HG02571 (cell line): ENCODE data around the gene ALOX5AP.
A peak's percentile ranks its signal among the peaks of the same experiment; 100 is the strongest.

Experiments
- ATAC-seq: cut with Tn5 transposase; IDR thresholded peaks from one replicate; pipeline ENCODE4 v1.9.1; 2021; ENCODE audit warnings: mild to moderate bottlenecking, moderate library complexity; ENCODE audit not compliant: unreplicated experiment

Gene ALOX5AP

GRCh38 chr13:30796631-30797601 is 61.6 kb downstream of the ALOX5AP start:
- no peak for ATAC-seq

- no peak for ATAC-seq
Observed at GRCh38 chr13:30797847-30798535, 62.6 kb downstream of the ALOX5AP start.

GRCh38 chr13:30798776-30799355 is 63.5 kb downstream of the ALOX5AP start:
- no peak for ATAC-seq

GRCh38 chr13:30799356-30799824 is 64.0 kb downstream of the ALOX5AP start:
- ATAC-seq = no peak

GRCh38 chr13:30800107-30800506 is 64.8 kb downstream of the ALOX5AP start:
- ATAC-seq = no peak

GRCh38 chr13:30802501-30802900 is 67.2 kb downstream of the ALOX5AP start:
- no peak for ATAC-seq

GRCh38 chr13:30802953-30803478 is 67.7 kb downstream of the ALOX5AP start:
- ATAC-seq = peak; percentile 80

GRCh38 chr13:30803749-30804148 is 68.4 kb downstream of the ALOX5AP start:
- no peak for ATAC-seq

- ATAC-seq = no peak
Observed at GRCh38 chr13:30804474-30804873, 69.1 kb downstream of the ALOX5AP start.

- no peak for ATAC-seq
Observed at GRCh38 chr13:30805132-30805537, 69.8 kb downstream of the ALOX5AP start.

GRCh38 chr13:30805603-30806011 is 70.3 kb downstream of the ALOX5AP start:
- no peak for ATAC-seq

- ATAC-seq = no peak
Observed at GRCh38 chr13:30806784-30807183, 71.4 kb downstream of the ALOX5AP start.

GRCh38 chr13:30807392-30807791 is 72.0 kb downstream of the ALOX5AP start:
- no peak for ATAC-seq

GRCh38 chr13:30808600-30808999 is 73.3 kb downstream of the ALOX5AP start:
- ATAC-seq = no peak

GRCh38 chr13:30809787-30810186 is 74.4 kb downstream of the ALOX5AP start:
- no peak for ATAC-seq

- no peak for ATAC-seq
Observed at GRCh38 chr13:30810261-30810701, 74.9 kb downstream of the ALOX5AP start.

GRCh38 chr13:30810801-30811200 is 75.5 kb downstream of the ALOX5AP start:
- ATAC-seq = no peak
